HG02885 (cell line): Measurements from ENCODE around the gene LAGE3.

Source experiments
- ATAC-seq: cut with Tn5 transposase; IDR thresholded peaks from one replicate; pipeline ENCODE4 v1.9.1; 2021; ENCODE audit warnings: mild to moderate bottlenecking; ENCODE audit not compliant: unreplicated experiment, poor library complexity

LAGE3 gene

DNA sequence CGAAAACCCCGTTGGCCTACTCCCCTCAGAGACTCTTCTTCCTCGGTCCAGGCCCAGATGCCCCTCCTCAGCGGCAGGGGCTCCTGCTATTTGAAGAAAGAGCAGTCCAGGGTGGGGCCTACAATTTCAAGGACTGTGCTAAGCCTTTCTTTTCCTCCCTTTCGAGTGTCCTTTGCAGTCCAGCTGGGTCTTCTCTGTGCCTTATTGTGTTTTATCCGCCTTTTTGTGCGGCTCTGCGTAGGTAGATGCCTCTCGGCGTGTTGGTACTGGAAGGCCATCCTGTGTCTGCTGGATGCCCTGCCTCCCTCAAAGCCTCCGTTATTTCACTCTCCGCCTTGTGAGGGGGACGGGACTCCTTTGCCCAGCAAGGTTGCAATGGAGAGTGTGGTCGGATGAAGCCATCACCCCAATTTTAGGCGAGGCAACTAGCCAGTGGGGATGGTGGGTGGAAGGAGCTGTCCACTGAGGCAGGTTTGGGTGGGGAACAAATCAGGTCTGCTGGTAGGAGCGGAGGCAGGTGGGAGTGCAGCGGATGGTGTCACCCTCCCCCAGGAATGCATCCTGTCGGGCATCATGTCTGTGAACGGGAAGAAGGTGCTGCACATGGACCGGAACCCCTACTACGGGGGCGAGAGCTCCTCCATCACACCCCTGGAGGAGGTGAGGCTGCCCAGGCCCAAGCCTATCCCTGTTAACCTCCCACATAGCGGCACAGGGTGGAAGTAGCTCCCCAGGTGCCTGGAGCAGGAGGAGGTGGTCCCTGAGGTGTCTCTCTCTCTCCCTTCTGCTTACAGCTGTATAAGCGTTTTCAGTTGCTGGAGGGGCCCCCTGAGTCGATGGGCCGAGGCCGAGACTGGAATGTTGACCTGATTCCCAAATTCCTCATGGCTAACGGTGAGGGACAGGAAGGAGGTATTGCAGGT lies 40.8 kb downstream of the LAGE3 start:
- ATAC-seq = no peak

DNA sequence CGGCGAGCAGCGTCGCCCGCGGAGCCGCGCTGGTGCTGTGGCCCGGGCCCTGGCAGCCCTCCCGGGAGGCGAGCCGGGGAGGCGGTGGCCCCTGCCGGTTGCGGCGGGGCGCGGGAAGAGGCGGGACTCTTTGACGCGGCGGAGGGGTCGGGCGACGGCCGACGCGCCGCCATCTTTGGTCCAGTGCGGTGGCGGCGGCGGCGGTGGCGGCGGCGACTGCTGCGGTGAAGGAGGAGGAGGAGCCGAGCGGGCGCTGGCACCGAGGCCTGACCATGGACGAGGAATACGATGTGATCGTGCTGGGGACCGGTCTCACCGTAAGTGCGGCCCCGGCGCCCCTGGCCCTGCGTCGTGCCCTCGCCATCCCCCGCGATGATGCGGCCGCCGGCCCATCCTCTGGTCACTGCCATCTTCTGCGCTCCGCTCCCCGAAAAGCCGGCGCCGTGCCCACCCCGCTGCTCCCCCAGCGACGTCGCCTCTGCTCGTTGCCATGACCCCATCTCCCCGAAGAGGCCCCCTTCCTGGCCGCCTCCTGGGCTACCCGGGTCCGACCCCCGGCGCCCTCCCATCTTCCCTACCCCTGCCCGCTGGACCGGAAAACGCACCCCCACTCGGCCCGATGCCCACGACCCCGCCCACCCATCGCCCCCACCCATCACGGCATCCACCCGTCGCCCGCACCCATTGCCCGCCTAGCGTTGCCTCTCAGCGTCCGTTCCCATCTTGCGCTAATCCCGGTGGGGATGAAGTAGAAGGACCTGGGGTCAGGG lies 41.9 kb downstream of the LAGE3 start, which contains the start of gene GDI1:
GDI1 (plus strand) TSS at position 172 of the 770 bp plus-strand sequence; CDS start at position 273, 101 bp downstream.
- peak; percentile 52 for ATAC-seq

- ATAC-seq = peak; percentile 50
Measured at GRCh38 chrX:154436374-154436982, 42.6 kb downstream of the LAGE3 start.

DNA sequence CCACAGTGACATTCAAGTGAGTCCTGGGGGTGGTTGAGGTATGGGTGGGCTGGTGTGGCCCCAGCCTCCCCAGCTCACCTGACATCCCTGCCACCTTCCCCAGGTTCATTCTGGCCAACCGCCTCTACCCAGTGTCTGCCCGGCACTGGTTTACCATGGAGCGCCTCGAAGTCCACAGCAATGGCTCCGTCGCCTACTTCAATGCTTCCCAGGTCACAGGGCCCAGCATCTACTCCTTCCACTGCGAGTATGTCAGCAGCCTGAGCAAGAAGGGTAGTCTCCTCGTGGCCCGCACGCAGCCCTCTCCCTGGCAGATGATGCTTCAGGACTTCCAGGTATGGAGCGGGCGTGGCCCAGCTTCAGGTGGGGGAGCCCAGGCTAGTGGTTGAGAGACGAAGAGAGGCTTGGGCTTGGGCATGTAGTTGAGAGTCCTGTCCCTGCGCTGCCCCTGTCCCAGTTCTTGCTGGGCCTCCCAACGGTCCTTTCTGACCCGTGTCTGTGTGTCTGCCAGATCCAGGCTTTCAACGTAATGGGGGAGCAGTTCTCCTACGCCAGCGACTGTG lies 43.8 kb downstream of the LAGE3 start:
- no peak for ATAC-seq

DNA sequence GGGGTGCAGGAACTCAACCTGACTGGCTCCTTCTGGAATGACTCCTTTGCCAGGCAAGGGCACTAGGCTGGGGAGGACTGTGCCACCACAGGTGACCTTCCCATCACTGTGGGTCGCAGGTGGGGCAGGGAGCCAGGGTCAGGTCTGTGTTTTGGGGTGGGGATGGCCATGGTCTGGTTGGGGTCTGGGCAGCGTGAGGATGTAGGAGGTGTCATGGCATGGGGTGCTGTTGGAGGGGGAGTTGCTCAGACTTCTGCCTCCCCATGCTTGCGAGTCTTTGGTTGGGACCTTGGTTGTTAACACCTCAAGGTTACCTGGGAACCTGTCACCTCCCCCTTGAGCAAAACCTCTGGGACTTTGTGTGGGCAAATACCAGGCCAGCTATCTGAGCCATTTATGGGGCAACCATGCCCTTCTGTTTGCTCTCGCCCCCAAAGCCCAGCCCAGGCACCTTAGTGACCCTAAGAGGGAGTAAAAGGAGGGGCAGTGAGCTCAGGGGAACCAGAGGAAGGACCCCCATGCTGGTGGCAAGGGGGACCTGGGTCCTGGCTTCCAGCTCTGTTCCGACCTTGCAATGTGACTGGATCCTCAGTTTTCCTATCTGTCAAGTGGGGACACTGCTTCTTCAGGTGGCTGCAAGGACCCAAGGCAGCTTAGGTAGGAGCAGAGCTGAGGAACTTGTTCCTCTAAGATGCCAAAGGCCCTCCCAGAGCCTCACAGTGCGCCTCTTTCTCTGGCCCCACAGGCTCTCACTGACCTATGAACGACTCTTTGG lies 44.5 kb downstream of the LAGE3 start:
- ATAC-seq = no peak

DNA sequence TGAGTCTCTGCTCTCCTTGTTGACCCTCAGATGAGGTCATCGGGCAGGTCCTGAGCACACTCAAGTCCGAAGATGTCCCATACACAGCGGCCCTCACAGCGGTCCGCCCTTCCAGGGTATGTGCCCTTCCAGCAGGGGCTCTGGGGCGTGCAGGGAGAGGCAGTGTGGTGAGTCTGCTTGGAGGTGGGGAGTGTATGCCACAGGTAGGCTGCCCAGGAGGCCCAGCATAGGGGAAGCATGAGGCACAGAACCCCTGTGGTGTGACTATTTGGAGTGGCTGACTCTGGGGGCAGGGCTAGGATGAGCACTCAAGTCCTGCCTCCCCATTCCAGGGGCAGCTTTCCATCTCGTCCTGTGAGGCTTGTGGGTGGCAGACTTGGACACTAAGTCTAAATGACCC lies 45.5 kb downstream of the LAGE3 start:
- no peak for ATAC-seq

DNA sequence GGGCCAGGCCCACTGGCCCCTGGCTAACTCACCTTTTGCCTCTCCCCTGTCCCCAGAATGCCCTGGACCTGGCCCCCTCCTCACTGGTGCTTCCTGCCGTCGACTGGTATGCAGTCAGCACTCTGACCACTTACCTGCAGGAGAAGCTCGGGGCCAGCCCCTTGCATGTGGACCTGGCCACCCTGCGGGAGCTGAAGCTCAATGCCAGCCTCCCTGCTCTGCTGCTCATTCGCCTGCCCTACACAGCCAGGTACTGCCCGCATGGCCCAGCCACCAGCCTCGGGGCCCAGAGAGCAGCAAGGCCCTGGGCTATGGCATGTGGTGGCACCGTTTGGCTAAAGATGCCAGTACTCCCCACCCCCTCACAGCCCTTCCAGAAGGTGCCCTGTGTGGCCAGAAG lies 46.9 kb downstream of the LAGE3 start:
- no peak for ATAC-seq

DNA sequence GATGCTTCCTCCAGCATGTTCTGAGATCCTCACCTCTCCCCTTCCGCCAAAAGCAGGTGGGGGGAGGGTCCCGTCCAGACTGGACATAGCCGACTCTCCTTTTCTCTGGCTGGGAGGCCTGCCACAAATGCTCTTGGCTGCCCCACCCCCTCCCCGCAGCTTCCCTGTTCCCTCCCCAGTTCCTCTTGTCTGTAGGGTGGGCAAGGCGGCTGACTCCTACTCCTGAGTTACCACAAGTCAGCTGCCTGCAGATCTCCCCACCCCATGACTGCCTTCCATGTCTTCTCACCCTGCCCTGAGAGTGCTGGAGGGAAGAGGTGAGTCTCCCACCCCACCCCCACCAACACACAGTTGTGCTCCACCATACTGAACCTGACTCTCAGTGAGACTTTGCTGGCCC lies 47.7 kb downstream of the LAGE3 start:
- ATAC-seq = no peak

- ATAC-seq = no peak
Measured at GRCh38 chrX:154430916-154431315, 48.2 kb downstream of the LAGE3 start.

DNA sequence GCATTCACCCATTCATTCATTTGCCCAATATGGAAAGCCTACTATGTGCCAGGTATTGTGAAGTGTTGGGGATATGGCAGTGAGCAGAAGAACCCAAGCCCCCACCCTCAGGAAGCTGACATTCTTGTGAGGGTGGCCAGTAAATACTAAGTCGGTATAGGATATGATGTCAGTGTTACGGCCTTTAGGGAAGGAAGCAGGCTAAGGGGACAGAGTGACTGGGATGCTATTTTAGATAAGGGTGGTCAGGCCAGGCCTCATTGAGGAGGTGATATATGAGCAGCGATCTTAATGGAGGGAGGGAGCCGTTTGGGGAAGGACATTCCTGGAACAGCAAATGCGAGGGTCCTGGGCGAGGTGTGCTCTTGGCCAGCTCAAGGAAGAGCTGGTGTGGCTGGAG lies 48.6 kb downstream of the LAGE3 start:
- ATAC-seq = no peak

- no peak for ATAC-seq
Measured at GRCh38 chrX:154429711-154430110, 49.4 kb downstream of the LAGE3 start.

- peak; percentile 97 for ATAC-seq
Measured at GRCh38 chrX:154428176-154429171, 50.6 kb downstream of the LAGE3 start, which contains the start of gene ATP6AP1. TSS of gene ATP6AP1 (plus strand) at chrX:154428677. CDS start at chrX:154428693, 16 bp downstream.
